Activated T-helper 1 cell treated with anti-CD3 and anti-CD28 coated beads, Interleukin-12 subunit alpha, Interleukin-12 subunit beta, Interleukin-2, Interleukin-4 antibody, amounts not matched to agents 30 ng/mL and 10 ng/mL and 1 ng/mL, durations not matched to agents 14 hours and 24 hours and 36 hours (primary cell): ENCODE data around the gene PER1. TPM values are rescaled to one million over a fixed set of nuclear protein-coding genes. Genes with fewer than 3 reads are reported as not detected.

Experiments
- DNase-seq: peaks from one replicate; pipeline ENCODE4 v3.0.0; 2021; ENCODE audit warnings: low spot score
- H3K27ac Mint-ChIP-seq: one replicate; pipeline ENCODE4 v1.8.0; 2021; ENCODE audit warnings: mild to moderate bottlenecking, mixed read lengths
- H3K27me3 Mint-ChIP-seq: one replicate; pipeline ENCODE4 v1.8.0; 2022; ENCODE audit warnings: mild to moderate bottlenecking, moderate library complexity, mixed read lengths; ENCODE audit not compliant: insufficient read depth
- H3K36me3 Mint-ChIP-seq: one replicate; pipeline ENCODE4 v1.8.0; 2021; ENCODE audit warnings: low read depth, mixed read lengths
- H3K4me1 Mint-ChIP-seq: one replicate; pipeline ENCODE4 v1.8.0; 2021; ENCODE audit warnings: low read depth, mixed read lengths
- H3K4me3 Mint-ChIP-seq: one replicate; pipeline ENCODE4 v1.8.0; 2021; ENCODE audit warnings: mild to moderate bottlenecking, moderate library complexity, mixed read lengths
- H3K9me3 Mint-ChIP-seq: one replicate; pipeline ENCODE4 v1.8.0; 2021; ENCODE audit warnings: mixed read lengths
- intact Hi-C: fragments of 100-400 bp; cut with micrococcal nuclease; formaldehyde crosslinking; loops from one replicate; pipeline ENCODE4 v1.15.1; 2024
- total RNA-seq: library from RNA; stranded (reverse); gene quantifications from 2 replicates; pipeline ENCODE4 v1.2.3, GENCODE V29; 2022

PER1 gene
- total RNA-seq, 1 donor from 2014 or later = 36.9 TPM

- intact Hi-C loops = no loop called here
- H3K4me3 Mint-ChIP-seq = peak overlapping the region; percentile 88
- H3K27ac Mint-ChIP-seq = peak overlapping the region; percentile 99
- no peaks in the 10 kb centered on the region for H3K27me3 Mint-ChIP-seq
- peaks cover 27% of the 10 kb centered on the region for H3K36me3 Mint-ChIP-seq
- DNase-seq = no peak
- peaks cover 59% of the 10 kb centered on the region for H3K4me1 Mint-ChIP-seq
- no peaks in the 10 kb centered on the region for H3K9me3 Mint-ChIP-seq
These were observed 11.1 kb upstream of the PER1 start for GRCh38 chr17:8162997-8163977.

- Mint-ChIP-seq H3K4me3 (peak within 1 kb of the TSS; percentile 88), H3K27ac (peak within 1 kb of the TSS; percentile 99), H3K27me3 (no peaks in the 10 kb centered on the region), H3K4me1 (peaks cover 60% of the 10 kb centered on the region), H3K9me3 (no peaks in the 10 kb centered on the region), H3K36me3 (peaks cover 27% of the 10 kb centered on the region)
- peak; percentile 84 for DNase-seq
- intact Hi-C loops = no loop called here
These were observed 10.2 kb upstream of the PER1 start, which contains the start of gene VAMP2 for GRCh38 chr17:8162233-8162996. Gene VAMP2, minus strand, starts transcription at chr17:8162948. Its CDS starts 69 bp downstream, at chr17:8162879.

- H3K9me3 Mint-ChIP-seq = no peaks in the 10 kb centered on the region
- peak overlapping the region; percentile 77 for H3K27ac Mint-ChIP-seq
- no peaks in the 10 kb centered on the region for H3K27me3 Mint-ChIP-seq
- H3K36me3 Mint-ChIP-seq = peaks cover 27% of the 10 kb centered on the region
- peaks cover 56% of the 10 kb centered on the region for H3K4me1 Mint-ChIP-seq
- H3K4me3 Mint-ChIP-seq = peak overlapping the region; percentile 87
- DNase-seq = no peak
- intact Hi-C loops = no loop called here
These were observed 9.4 kb upstream of the PER1 start for GRCh38 chr17:8161289-8162232.

- peak overlapping the region; percentile 77 for H3K27ac Mint-ChIP-seq
- peak overlapping the region; percentile 87 for H3K4me3 Mint-ChIP-seq
- H3K36me3 Mint-ChIP-seq = peaks cover 27% of the 10 kb centered on the region
- H3K9me3 Mint-ChIP-seq = no peaks in the 10 kb centered on the region
- no peak for DNase-seq
- intact Hi-C loops = no loop called here
- no peaks in the 10 kb centered on the region for H3K27me3 Mint-ChIP-seq
- H3K4me1 Mint-ChIP-seq = peaks cover 56% of the 10 kb centered on the region
These were observed 8.6 kb upstream of the PER1 start for GRCh38 chr17:8160741-8161221.

GRCh38 chr17:8160224-8160577 is 8.0 kb upstream of the PER1 start:
- H3K4me3 Mint-ChIP-seq = peak overlapping the region; percentile 87
- H3K4me1 Mint-ChIP-seq = peaks cover 55% of the 10 kb centered on the region
- peaks cover 27% of the 10 kb centered on the region for H3K36me3 Mint-ChIP-seq
- intact Hi-C loops = no loop called here
- no peak for DNase-seq
- no peaks in the 10 kb centered on the region for H3K9me3 Mint-ChIP-seq
- no peaks in the 10 kb centered on the region for H3K27me3 Mint-ChIP-seq
- H3K27ac Mint-ChIP-seq = peak overlapping the region; percentile 77

GRCh38 chr17:8159459-8160223 is 7.4 kb upstream of the PER1 start:
- Mint-ChIP-seq H3K36me3 (peaks cover 27% of the 10 kb centered on the region), H3K4me1 (peaks cover 50% of the 10 kb centered on the region), H3K4me3 (peak overlapping the region; percentile 74), H3K9me3 (no peaks in the 10 kb centered on the region), H3K27me3 (no peaks in the 10 kb centered on the region), H3K27ac (peak overlapping the region; percentile 33)
- no peak for DNase-seq
- intact Hi-C loops = loop anchor here (2.0 to 10.0 kb wide), 4 partner anchors 65 to 1145 kb away; partner anchors contain the start of genes MPDU1, RNASEK, TP53 and WRAP53

GRCh38 chr17:8159032-8159400 is 6.8 kb upstream of the PER1 start:
- Mint-ChIP-seq H3K9me3 (no peaks in the 10 kb centered on the region), H3K4me3 (peak overlapping the region; percentile 61), H3K27ac (peak overlapping the region; percentile 92), H3K27me3 (no peaks in the 10 kb centered on the region), H3K4me1 (peaks cover 47% of the 10 kb centered on the region), H3K36me3 (peaks cover 27% of the 10 kb centered on the region)
- no peak for DNase-seq
- intact Hi-C loops = loop anchor here (2.0 to 10.0 kb wide), 4 partner anchors 64 to 1144 kb away; partner anchors contain the start of genes MPDU1, RNASEK, TP53 and WRAP53

- Mint-ChIP-seq H3K27ac (peak overlapping the region; percentile 92), H3K4me3 (peak overlapping the region; percentile 61), H3K36me3 (peaks cover 27% of the 10 kb centered on the region), H3K9me3 (no peaks in the 10 kb centered on the region), H3K27me3 (no peaks in the 10 kb centered on the region), H3K4me1 (peaks cover 47% of the 10 kb centered on the region)
- intact Hi-C loops = loop anchor here (2.0 to 10.0 kb wide), 4 partner anchors 64 to 1144 kb away; partner anchors contain the start of genes MPDU1, RNASEK, TP53 and WRAP53
- peak; percentile 84 for DNase-seq
These were observed 6.2 kb upstream of the PER1 start for GRCh38 chr17:8158267-8159031.

- peak; percentile 100 for DNase-seq
- H3K4me3 Mint-ChIP-seq = no peak overlapping the region
- no peaks in the 10 kb centered on the region for H3K27me3 Mint-ChIP-seq
- H3K27ac Mint-ChIP-seq = no peak overlapping the region
- H3K36me3 Mint-ChIP-seq = peaks cover 23% of the 10 kb centered on the region
- no peaks in the 10 kb centered on the region for H3K9me3 Mint-ChIP-seq
- peaks cover 56% of the 10 kb centered on the region for H3K4me1 Mint-ChIP-seq
- intact Hi-C loops = loop anchor here (1.0 to 10.0 kb wide), 13 partner anchors 8 to 1142 kb away; partner anchors contain the start of genes CNTROB, MPDU1, PFAS and RNASEK
These were observed 4.2 kb upstream of the PER1 start for GRCh38 chr17:8156246-8156992.

GRCh38 chr17:8155996-8156245 is 3.7 kb upstream of the PER1 start:
- no peak overlapping the region for H3K27ac Mint-ChIP-seq
- intact Hi-C loops = loop anchor here (1.0 to 10.0 kb wide), 13 partner anchors 8 to 1141 kb away; partner anchors contain the start of genes CNTROB, MPDU1, PFAS and RNASEK
- peaks cover 19% of the 10 kb centered on the region for H3K36me3 Mint-ChIP-seq
- H3K27me3 Mint-ChIP-seq = no peaks in the 10 kb centered on the region
- H3K9me3 Mint-ChIP-seq = no peaks in the 10 kb centered on the region
- H3K4me1 Mint-ChIP-seq = peaks cover 53% of the 10 kb centered on the region
- H3K4me3 Mint-ChIP-seq = no peak overlapping the region
- DNase-seq = no peak
